Prostate gland (tissue), 2 donors: ENCODE measurements around the gene ODAD3. TPM values are rescaled to one million over a fixed set of nuclear protein-coding genes. Genes with fewer than 3 reads are reported as not detected.
"Not testable (repeated sequence)": the region's sequence is repeated elsewhere in the genome, so short reads cannot be mapped to it uniquely, and the experiment has no call there.

Experiments
- DNase-seq: peaks from one replicate; pipeline ENCODE4 v3.0.0-alpha.2; 2019; ENCODE audit warnings: low spot score
- H3K27ac ChIP-seq, 2 donors: fragments of 200-600 bp; sonication (generic); 2 replicates each; pipeline ENCODE4 v1.5.1; 2017 to 2019
- H3K27me3 ChIP-seq: fragments of 200-600 bp; sonication (generic); replicated peaks from 2 replicates; pipeline ENCODE4 v1.5.1; 2019; ENCODE audit not compliant: insufficient read depth
- H3K36me3 ChIP-seq, 2 donors: fragments of 200-600 bp; sonication (generic); 1 replicate in 1 of 2; 2 replicates in 1 of 2; pipeline versions ENCODE4 v1.5.1 to v1.8.1; 2017 to 2019
- H3K4me1 ChIP-seq: fragments of 200-600 bp; sonication (generic); replicated peaks from 2 replicates; pipeline ENCODE4 v1.5.1; 2019
- H3K4me3 ChIP-seq, 2 donors: fragments of 200-600 bp; sonication (generic); 2 replicates each; pipeline ENCODE4 v1.5.1; 2017 to 2019
- H3K9me3 ChIP-seq: fragments of 200-600 bp; sonication (generic); 2 replicates; pipeline ENCODE4 v1.5.1; 2017
- CTCF ChIP-seq, 4 experiments: fragments of 200-600 bp in 2 of 4; fragments of 450-650 bp in 2 of 4; sonication (generic) in 2 of 4; IDR thresholded peaks; 1 replicate in 3 of 4; 2 replicates in 1 of 4; pipeline ENCODE4 v1.5.1; 2016 to 2019; ENCODE audit warnings: antibody characterized with exemption in 4 of 4, mild to moderate bottlenecking in 2 of 4, moderate library complexity in 2 of 4
- POLR2A ChIP-seq: fragments of 450-650 bp; IDR thresholded peaks from one replicate; pipeline ENCODE4 v1.6.1; 2016; ENCODE audit warnings: antibody characterized with exemption, mild to moderate bottlenecking
- POLR2AphosphoS5 ChIP-seq: sonication (generic); formaldehyde crosslinking; IDR thresholded peaks from one replicate; pipeline ENCODE4 v1.6.1; 2017; ENCODE audit warnings: antibody characterized with exemption
- WGBS: methylation state at CpG from one replicate; pipeline ENCODE4 v1.1.5; 2018; 5-methylcytosine and 5-hydroxymethylcytosine counted together
- intact Hi-C: fragments of 100-400 bp; cut with DNase I; formaldehyde crosslinking; loops from one replicate; pipeline ENCODE4 v1.14.2; 2022
- total RNA-seq, 2 donors: library from RNA; depleted of rRNA; stranded (reverse); fragments of >200 nt; gene quantifications; one replicate each; pipeline ENCODE4 v1.1.0, GENCODE V29; 2016

Gene ODAD3
- total RNA-seq, 2 donors from 2014 or later: 1.3 to 2.7 TPM

GRCh38 chr19:11458236-11458900 lies 23.4 kb upstream of the ODAD3 start:
- Histone ChIP-seq H3K27ac (no peak overlapping the region), H3K27me3 (no peaks in the 10 kb centered on the region), H3K9me3 (no peaks in the 10 kb centered on the region), H3K4me1 (no peaks in the 10 kb centered on the region), H3K4me3 (no peak overlapping the region), H3K36me3 (no peaks in the 10 kb centered on the region)
- 87% methylated on average over 19 of the region's 19 CpGs for WGBS
- TF ChIP-seq CTCF (IDR thresholded peaks at IDR 0.05) (no peak), POLR2A (no peak), POLR2AphosphoS5 (no peak)
- intact Hi-C loops: no loop called here
- no peak for DNase-seq

- TF ChIP-seq POLR2AphosphoS5 (no peak), POLR2A (no peak), CTCF (IDR thresholded peaks at IDR 0.05) (no peak)
- Histone ChIP-seq H3K27me3 (no peaks in the 10 kb centered on the region), H3K27ac (no peak overlapping the region), H3K9me3 (no peaks in the 10 kb centered on the region), H3K4me1 (no peaks in the 10 kb centered on the region), H3K4me3 (no peak overlapping the region), H3K36me3 (no peaks in the 10 kb centered on the region)
- WGBS: 86% methylated on average over 20 of the region's 20 CpGs
- intact Hi-C loops: no loop called here
- DNase-seq: no peak
Observed at GRCh38 chr19:11457831-11458230, 22.9 kb upstream of the ODAD3 start.

GRCh38 chr19:11457115-11457514 lies 22.2 kb upstream of the ODAD3 start:
- Histone ChIP-seq H3K4me3 (no peak overlapping the region), H3K9me3 (no peaks in the 10 kb centered on the region), H3K27me3 (no peaks in the 10 kb centered on the region), H3K4me1 (no peaks in the 10 kb centered on the region), H3K27ac (no peak overlapping the region), H3K36me3 (no peaks in the 10 kb centered on the region)
- TF ChIP-seq CTCF (IDR thresholded peaks at IDR 0.05) (no peak), POLR2AphosphoS5 (no peak), POLR2A (no peak)
- intact Hi-C loops: no loop called here
- 32% methylated on average over 14 of the region's 18 CpGs for WGBS
- DNase-seq: no peak

GRCh38 chr19:11456659-11457058 lies 21.7 kb upstream of the ODAD3 start:
- Histone ChIP-seq H3K4me1 (no peaks in the 10 kb centered on the region), H3K36me3 (no peaks in the 10 kb centered on the region), H3K27ac (no peak overlapping the region), H3K4me3 (no peak overlapping the region), H3K9me3 (no peaks in the 10 kb centered on the region), H3K27me3 (no peaks in the 10 kb centered on the region)
- DNase-seq: no peak
- no peak for TF ChIP-seq CTCF (IDR thresholded peaks at IDR 0.05)
- no peak for TF ChIP-seq POLR2A
- no peak for TF ChIP-seq POLR2AphosphoS5
- WGBS: 88% methylated on average over 7 of the region's 7 CpGs
- intact Hi-C loops: no loop called here

GRCh38 chr19:11455233-11455554 lies 20.3 kb upstream of the ODAD3 start:
- H3K4me1 ChIP-seq, H3K27ac ChIP-seq, H3K4me3 ChIP-seq, H3K36me3 ChIP-seq, H3K9me3 ChIP-seq, DNase-seq, intact Hi-C loops, H3K27me3 ChIP-seq: not testable (repeated sequence)
- 87% methylated on average over 9 of the region's 9 CpGs for WGBS
